BLaER1 (cell line): ENCODE data around the gene AFF1.
A peak's percentile ranks its signal among the peaks of the same experiment; 100 is the strongest.

Experiments used
- H3K27ac ChIP-seq: shearing (Covaris generic); formaldehyde crosslinking; 2 replicates; pipeline ENCODE4 v1.8.1; 2022
- H3K27me3 ChIP-seq: shearing (Covaris generic); formaldehyde crosslinking; 2 replicates; pipeline ENCODE4 v1.8.1; 2022
- H3K36me3 ChIP-seq: shearing (Covaris generic); formaldehyde crosslinking; 2 replicates; pipeline ENCODE4 v1.8.1; 2022
- H3K4me1 ChIP-seq: shearing (Covaris generic); formaldehyde crosslinking; 2 replicates; pipeline ENCODE4 v1.8.1; 2022
- H3K4me2 ChIP-seq: shearing (Covaris generic); formaldehyde crosslinking; 2 replicates; pipeline ENCODE4 v1.8.1; 2022
- H3K4me3 ChIP-seq: shearing (Covaris generic); formaldehyde crosslinking; 2 replicates; pipeline ENCODE4 v1.8.1; 2022
- H3K9ac ChIP-seq: shearing (Covaris generic); formaldehyde crosslinking; 2 replicates; pipeline ENCODE4 v1.8.1; 2022
- H3K9me3 ChIP-seq: shearing (Covaris generic); formaldehyde crosslinking; 2 replicates; pipeline ENCODE4 v1.8.1; 2022
- H4K20me1 ChIP-seq: shearing (Covaris generic); formaldehyde crosslinking; 2 replicates; pipeline ENCODE4 v1.8.1; 2022
- Cebpa-rat ChIP-seq: shearing (Covaris generic); IDR thresholded peaks from 2 replicates; pipeline ENCODE4 v1.8.1; 2022

The AFF1 gene

GRCh38 chr4:86950831-86951525 lies 16.2 kb downstream of the AFF1 start:
- Histone ChIP-seq H3K9ac (peak overlapping the region; percentile 58), H3K4me2 (peak overlapping the region; percentile 84), H3K4me3 (no peak overlapping the region; the same call in 1 of the 2 replicates), H4K20me1 (no peaks in the 10 kb centered on the region), H3K36me3 (peaks cover 35% of the 10 kb centered on the region), H3K4me1 (peaks cover 94% of the 10 kb centered on the region), H3K9me3 (no peaks in the 10 kb centered on the region), H3K27ac (peak overlapping the region; percentile 73), H3K27me3 (no peaks in the 10 kb centered on the region)
- no peak for TF ChIP-seq Cebpa-rat

GRCh38 chr4:86955888-86956451 lies 21.2 kb downstream of the AFF1 start:
- TF ChIP-seq Cebpa-rat, result no peak
- H4K20me1 ChIP-seq, result no peaks in the 10 kb centered on the region
- no peaks in the 10 kb centered on the region for H3K9me3 ChIP-seq
- H3K9ac ChIP-seq, result no peak overlapping the region
- H3K36me3 ChIP-seq, result peaks cover 37% of the 10 kb centered on the region
- H3K4me2 ChIP-seq, result peak overlapping the region; percentile 13; the same call in 1 of the 2 replicates
- H3K4me3 ChIP-seq, result no peak overlapping the region
- peaks cover 95% of the 10 kb centered on the region for H3K4me1 ChIP-seq
- no peak overlapping the region for H3K27ac ChIP-seq
- no peaks in the 10 kb centered on the region for H3K27me3 ChIP-seq

- H3K27me3 ChIP-seq, result no peaks in the 10 kb centered on the region
- H3K4me3 ChIP-seq, result no peak overlapping the region
- peak overlapping the region; percentile 41; the same call in 1 of the 2 replicates for H3K27ac ChIP-seq
- H3K36me3 ChIP-seq, result peaks cover 37% of the 10 kb centered on the region
- H3K4me2 ChIP-seq, result peak overlapping the region; percentile 83
- TF ChIP-seq Cebpa-rat, result no peak
- H4K20me1 ChIP-seq, result no peaks in the 10 kb centered on the region
- H3K9me3 ChIP-seq, result no peaks in the 10 kb centered on the region
- H3K9ac ChIP-seq, result no peak overlapping the region
- peaks cover 89% of the 10 kb centered on the region for H3K4me1 ChIP-seq
These were observed 22.4 kb downstream of the AFF1 start for GRCh38 chr4:86957215-86957614.

DNA sequence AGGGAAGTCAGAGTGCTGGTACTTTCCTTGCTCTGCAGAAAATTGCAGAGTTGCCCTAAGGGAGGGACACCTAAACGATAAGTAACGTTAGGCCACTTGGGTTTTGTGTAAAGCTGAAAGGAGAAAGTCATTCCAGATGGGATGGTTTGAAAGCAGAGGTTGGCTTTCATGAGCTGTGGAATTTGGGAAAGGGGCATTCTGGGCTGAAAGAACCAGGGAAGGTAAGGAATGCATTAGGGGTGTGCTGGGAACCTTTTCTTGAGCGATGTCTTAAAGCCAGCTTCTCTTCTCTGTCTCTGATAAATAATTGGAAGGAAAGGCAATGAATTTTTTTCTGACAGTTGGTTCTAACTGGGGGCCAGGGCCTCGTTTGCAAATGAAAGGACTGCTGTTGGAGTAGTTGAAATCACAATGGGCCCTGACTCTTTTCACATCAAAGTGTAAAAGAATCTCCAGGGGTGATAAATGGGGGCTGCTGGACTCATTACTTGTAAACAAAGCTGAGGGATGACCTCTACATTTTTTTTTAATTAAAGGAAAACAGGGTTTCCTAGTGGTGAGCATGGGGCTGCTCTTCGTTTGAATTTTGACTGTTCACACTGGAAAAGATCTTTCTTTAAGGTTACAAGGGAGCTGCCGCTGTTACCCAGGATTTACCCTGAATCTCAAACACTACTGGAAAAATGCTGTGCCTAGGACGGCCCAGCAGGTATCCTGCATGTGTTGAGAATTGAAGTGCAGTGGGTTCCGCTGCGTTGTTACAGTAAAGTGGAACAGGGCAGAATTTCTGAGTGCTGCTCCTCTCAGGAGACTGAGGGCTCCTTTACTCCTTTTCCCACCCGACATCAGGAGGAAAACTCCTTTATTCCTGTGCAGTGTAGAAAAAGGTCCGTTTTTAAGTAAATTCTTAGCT lies 25.0 kb downstream of the AFF1 start:
- Histone ChIP-seq H3K4me1 (peaks cover 93% of the 10 kb centered on the region), H4K20me1 (no peaks in the 10 kb centered on the region), H3K9ac (peak overlapping the region; percentile 80), H3K9me3 (no peaks in the 10 kb centered on the region), H3K27ac (peak overlapping the region; percentile 94), H3K36me3 (peaks cover 19% of the 10 kb centered on the region; the same call in 1 of the 2 replicates), H3K4me2 (peak overlapping the region; percentile 83), H3K4me3 (peak overlapping the region; percentile 57), H3K27me3 (no peaks in the 10 kb centered on the region)
- no peak for TF ChIP-seq Cebpa-rat

- Histone ChIP-seq H4K20me1 (no peaks in the 10 kb centered on the region), H3K27me3 (no peaks in the 10 kb centered on the region), H3K4me1 (peaks cover 93% of the 10 kb centered on the region), H3K27ac (peak overlapping the region; percentile 94), H3K36me3 (peaks cover 18% of the 10 kb centered on the region; the same call in 1 of the 2 replicates), H3K4me3 (peak overlapping the region; percentile 57), H3K9ac (peak overlapping the region; percentile 80), H3K4me2 (peak overlapping the region; percentile 83), H3K9me3 (no peaks in the 10 kb centered on the region)
- TF ChIP-seq Cebpa-rat, result no peak
These were observed 25.7 kb downstream of the AFF1 start for GRCh38 chr4:86960557-86960961.

DNA sequence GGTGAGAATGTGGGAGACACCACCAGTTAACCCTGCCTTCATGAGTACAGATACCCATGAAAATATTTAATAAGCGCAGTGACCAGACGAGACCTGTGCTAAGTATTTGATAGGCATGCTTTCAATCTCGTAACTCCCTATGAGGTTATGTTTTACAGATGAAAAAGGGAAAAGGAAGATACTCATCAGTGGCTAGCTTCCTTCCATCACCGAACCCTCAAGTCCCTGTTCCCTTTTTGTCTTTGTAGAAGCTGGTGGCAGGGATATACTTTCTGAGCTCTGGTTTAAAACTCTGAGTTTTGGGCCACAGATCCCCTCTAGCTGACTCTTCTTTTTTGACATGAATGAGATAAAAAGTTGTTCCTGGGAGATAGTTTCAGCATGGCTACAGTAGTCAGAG lies 26.3 kb downstream of the AFF1 start:
- no peaks in the 10 kb centered on the region for H3K9me3 ChIP-seq
- no peak for TF ChIP-seq Cebpa-rat
- H3K9ac ChIP-seq, result peak overlapping the region; percentile 80
- H4K20me1 ChIP-seq, result no peaks in the 10 kb centered on the region
- peaks cover 93% of the 10 kb centered on the region for H3K4me1 ChIP-seq
- H3K27ac ChIP-seq, result peak overlapping the region; percentile 94
- H3K4me3 ChIP-seq, result peak overlapping the region; percentile 57
- H3K27me3 ChIP-seq, result no peaks in the 10 kb centered on the region
- H3K4me2 ChIP-seq, result peak overlapping the region; percentile 83
- H3K36me3 ChIP-seq, result peaks cover 12% of the 10 kb centered on the region; the same call in 1 of the 2 replicates

- Histone ChIP-seq H4K20me1 (no peaks in the 10 kb centered on the region), H3K4me3 (peak overlapping the region; percentile 57), H3K9me3 (no peaks in the 10 kb centered on the region), H3K27me3 (no peaks in the 10 kb centered on the region), H3K9ac (peak overlapping the region; percentile 80), H3K4me2 (peak overlapping the region; percentile 83), H3K27ac (peak overlapping the region; percentile 94), H3K4me1 (peaks cover 94% of the 10 kb centered on the region), H3K36me3 (peaks cover 13% of the 10 kb centered on the region; the same call in 1 of the 2 replicates)
- 0 out of 2 replicates have a peak, but pooled peaks have one; percentile 16 for TF ChIP-seq Cebpa-rat
These were observed 26.9 kb downstream of the AFF1 start for GRCh38 chr4:86961605-86962295.

- Histone ChIP-seq H3K9ac (no peak overlapping the region), H3K27ac (peak overlapping the region; percentile 94), H3K9me3 (no peaks in the 10 kb centered on the region), H4K20me1 (no peaks in the 10 kb centered on the region), H3K27me3 (no peaks in the 10 kb centered on the region), H3K4me2 (peak overlapping the region; percentile 83), H3K4me3 (no peak overlapping the region), H3K36me3 (peaks cover 8% of the 10 kb centered on the region; the same call in 1 of the 2 replicates), H3K4me1 (peaks cover 94% of the 10 kb centered on the region)
- no peak for TF ChIP-seq Cebpa-rat
These were observed 28.9 kb downstream of the AFF1 start for GRCh38 chr4:86963697-86964096.
